Ammon's horn (tissue), 1 donor: Measurements from ENCODE around the gene MCF2L.

ENCODE experiments used
- DNase-seq: peaks from one replicate; pipeline ENCODE4 v3.0.0-alpha.2; 2016; ENCODE audit warnings: low spot score

The MCF2L gene

DNA sequence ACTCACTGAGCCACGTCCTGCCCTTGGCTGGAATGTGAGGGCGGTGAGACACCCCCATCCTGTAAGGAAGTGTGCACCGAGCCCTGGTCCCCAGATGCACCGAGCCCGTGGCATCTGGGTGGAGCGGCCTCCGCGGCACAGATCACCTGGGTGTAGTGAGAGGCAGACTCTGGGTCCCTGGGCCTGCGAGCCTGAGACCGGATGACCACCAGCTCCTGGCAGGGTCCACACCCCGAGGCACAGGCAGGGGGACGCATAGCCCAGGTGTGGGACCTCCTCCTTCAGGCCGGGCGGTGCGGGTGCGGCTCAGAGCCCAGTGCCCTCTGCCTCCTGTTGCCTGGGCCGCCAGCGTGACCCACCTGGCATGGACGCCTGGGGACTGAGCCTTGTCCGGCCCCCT, 12.4 kb downstream of the MCF2L start:
- no peak for DNase-seq

DNA sequence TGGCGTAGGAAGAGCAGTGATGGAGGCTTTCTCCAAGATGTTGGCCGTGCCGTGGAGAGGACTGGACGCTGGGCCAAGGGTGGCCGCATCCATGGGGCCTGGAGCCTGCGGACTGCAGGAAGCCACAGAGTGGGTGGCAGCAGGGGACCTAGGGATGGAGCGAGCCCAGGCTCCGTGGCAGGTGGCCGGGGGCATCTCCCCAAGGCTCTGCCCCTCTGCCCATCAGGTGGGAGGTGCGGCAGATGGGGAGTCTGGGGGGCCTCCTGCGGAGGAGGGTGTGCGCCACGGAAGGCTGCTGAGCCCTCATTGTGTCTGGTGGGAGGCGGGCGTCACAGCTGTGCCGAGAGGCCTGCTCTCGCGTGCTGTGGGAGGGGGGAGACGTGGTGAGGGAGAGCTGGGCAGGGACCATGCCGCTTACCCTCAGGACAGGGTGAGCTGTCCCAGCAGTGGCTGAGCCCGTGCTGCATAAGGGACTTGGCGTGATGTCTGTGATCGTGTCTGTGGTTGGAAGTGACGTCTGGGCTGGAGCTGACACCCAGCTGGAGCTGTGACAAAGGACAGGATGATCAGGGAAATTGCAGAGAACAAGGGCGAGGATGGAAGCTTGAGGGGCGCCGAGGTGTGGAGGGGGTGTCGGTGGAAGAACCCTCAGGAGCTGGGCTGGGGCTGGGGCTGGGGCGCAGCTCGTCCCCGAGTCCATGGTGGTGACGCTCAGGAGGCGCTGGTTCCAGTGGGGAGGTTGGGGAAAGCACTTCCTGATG, 13.4 kb downstream of the MCF2L start:
- DNase-seq = no peak

DNA sequence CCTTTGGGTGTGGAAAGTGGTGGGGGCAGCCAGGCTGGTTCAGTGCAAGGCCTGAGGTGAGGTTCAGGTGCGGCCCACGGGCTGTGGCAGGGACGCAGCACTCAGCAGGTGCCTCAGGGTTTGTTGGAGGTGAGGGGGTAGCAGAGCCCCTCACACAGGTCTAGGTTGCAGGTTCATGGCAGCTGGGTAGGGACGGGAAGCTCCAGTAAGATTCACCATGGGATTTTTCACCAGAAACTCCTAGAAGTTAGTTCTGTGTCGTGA, 14.0 kb downstream of the MCF2L start:
- no peak for DNase-seq

DNA sequence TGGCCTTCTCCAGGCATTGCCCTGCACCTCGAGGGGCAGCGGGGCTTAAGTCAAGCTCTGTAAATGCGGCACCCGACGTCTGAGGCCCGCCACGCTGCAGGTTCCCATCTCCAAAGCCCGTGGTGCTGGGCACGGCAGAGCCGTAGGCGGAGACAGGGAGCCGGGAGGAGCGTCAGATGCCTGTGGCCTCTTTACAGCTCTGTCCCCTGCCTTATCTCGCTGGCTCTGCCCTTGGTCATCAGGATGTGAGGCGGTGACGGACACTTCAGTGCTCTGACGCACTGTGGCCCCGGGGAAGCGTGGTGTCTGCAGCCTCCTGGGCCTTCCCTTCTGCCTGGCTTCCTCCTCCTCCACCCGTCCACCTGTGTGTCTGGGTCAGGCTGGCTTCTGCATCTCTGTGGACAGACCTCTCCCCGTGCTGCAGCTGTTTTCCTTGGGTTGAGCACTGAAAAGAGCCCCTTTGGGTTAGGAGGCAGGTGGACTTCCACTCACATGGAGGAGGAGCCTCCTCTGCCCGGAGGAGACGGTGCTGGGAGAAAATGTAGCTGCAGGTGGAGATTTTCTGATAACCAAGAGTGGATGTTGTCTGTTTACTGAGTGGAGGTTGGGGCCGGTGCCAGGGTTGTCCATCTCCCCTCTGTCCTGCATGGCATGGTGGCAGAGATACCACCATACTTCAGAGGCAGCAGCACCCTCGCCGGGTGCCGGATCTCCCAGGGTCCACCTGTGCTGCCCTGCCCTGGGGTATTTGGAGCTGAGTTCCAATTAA, 14.6 kb downstream of the MCF2L start:
- DNase-seq = no peak

DNA sequence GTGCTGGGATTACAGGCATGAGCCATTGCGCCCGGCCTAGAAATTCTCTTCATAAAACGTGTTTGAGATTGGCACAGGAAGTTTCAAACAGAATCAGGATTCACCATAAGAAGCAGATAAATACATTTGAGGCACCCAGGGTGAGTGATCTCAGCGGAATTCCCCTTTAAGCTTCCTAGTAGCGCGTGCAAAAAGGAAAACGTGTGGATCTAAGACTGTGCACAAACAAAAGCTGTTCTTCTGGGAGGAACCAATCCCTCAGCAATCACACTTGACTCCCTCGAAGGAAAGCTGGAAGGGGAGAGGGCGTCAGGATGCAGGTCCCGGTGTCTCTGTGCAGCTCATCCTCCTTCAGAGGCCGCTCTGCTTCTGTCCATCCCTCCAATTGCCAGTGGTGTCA, 15.5 kb downstream of the MCF2L start:
- no peak for DNase-seq

DNA sequence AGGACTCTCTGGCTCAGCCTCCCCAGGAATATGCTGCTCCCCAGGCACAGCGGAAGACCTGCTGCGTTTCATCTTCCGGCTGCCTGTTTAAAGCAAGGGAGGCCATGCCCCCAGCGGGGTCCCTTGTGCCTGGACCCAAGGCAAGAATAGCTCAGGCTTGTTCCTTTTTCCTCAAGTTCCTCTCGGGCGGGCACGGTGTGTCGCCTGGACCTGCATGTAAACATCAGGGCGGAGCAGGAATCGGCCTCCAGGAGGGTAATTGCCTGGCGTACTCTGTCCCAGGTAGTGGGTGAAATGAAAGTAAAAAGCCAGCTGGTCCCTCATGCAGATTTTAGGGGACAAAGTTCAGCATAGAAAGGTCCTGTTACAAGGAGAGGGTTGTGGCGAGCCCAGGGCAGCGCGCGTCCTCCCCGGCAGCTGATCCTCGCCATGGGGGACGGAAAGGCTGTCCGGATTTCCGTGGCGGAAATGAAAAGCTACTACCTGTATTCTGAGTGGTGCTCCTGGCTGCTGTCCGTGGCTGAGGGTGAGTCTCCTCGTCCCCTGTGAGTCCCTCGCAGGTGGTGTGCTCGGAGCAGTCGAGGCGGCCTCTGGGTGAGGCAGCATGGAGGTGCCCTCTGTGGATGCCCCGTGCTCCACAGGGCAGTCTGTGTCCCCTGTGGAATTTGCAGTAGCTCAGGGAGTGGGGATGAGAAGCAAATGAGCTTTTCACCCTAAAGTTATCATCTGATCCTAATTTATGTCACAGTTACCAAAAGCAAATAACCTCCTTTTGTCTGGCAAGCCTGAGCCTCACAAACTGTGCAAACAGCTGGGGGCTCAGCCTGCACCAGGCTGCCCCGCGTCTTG, 16.2 kb downstream of the MCF2L start:
- DNase-seq = peak; percentile 56

DNA sequence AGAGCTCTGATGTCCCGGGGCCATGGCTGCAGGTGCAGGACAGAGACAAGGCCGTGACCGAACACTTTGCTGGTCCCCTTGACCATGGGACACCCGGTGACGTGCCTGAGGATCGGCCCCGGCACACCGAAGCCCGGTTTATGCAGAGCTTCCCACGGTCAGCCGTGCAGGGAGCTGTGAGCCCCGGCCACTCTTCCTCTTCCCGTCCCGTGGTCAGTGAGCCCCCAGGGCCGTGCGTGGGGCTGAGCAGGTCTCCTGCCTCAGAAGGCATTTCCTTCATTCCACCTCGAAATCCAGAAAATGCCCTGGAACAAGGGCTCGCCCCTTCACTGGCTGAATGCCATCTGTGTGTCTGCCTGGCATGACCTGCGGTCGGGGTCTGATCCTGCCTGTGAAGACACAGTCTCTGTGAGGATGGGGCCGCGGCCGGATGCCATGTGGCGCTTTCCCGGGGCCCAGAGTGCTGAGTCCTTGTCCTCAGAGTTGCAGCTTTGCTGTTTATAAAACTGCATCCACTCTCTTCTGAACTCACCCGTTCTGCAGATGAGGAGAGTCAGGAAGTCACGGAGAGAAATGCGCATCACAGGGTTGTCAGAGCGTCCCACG, 16.9 kb downstream of the MCF2L start:
- DNase-seq = no peak

DNA sequence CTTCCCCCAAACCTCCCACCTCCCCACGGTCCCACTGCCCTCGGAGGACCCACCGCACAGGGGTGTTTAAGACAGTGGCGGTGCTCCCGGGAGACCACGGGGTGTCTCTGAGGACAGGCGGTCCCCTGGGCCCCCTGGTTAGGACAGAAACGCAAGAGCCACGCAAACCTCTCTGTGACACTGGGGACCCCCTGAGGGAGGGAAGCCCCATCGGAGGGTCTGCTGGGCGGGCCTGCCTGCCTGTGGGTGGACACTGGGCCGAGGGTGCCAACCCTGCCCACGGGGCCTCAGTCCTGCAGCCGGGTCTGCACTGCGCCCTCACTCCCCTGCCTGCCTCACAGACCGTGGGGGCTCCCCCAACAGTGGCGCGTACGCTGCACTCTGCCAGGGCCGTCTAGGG, 17.5 kb downstream of the MCF2L start:
- DNase-seq = no peak

DNA sequence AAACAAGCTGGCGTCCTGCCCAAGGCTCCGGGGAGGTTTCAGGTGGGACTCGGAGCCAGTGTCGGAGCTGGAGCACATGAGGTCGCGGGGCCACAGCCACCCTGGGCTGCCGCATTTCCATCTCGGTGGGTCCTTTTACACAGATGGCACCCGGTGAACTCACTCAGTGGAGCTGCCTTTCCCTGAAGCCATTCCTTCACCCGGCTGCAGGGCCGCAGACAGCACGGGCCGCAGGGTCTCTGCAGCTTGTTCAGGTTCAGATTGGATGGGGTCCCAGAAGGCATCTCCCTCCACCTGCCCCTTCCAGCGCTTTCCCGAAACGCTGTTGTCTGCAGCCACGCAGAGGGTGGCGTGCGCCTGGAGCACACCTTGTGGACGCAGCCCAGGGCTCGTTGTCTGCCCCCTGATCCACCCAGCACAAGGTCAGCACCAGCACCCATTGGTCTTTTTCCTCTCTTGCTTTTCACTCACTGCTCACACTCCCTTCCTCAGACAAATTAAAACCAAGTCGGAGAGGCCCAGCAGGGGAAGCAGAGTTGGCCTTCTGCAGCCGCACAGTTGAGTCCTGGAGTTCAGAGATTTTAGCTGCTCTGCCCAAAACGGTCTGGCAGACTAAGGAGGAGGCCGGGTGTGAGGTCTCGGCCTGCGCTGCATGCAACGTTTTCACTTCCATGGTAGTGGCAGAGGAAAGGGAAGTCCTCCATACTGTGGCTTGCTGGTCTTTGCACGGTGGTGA, 18.1 kb downstream of the MCF2L start:
- DNase-seq = peak; percentile 50

DNA sequence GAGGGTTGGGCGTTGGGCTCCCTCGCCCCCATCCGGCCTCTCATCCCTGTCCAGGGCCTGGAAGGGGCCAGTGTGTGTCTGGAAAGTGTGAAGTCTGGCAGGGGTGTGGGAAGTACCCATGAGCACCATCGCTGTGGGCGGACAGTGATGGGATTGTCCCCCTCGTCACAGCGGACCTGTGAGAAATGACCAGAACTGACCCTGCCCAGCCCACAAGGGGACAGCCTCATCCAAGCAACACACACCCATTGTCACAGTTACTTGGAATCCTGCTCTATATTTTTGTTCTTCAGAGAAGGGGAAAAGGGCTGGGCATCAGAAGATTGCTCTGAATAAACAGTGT, 18.6 kb downstream of the MCF2L start:
- no peak for DNase-seq

DNA sequence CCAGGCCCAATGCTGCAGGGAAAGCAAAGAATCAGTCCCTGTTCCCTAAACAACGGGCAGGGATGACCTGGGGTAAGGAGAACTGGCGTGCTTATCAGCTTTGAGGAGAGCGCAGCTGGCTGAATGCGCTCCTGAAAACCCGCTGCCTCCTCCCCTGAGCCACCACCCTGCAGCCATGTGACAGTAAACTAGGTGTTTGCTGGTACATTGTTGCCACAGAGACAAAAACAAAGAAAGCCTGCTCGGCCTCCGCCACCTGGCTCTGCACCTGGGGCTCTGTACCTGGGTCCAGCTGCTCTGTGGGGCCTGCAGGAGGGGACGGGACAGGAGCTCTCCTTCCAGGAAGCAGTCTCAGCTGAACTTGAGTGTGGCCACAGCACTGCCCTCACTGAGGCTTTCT, 21.8 kb downstream of the MCF2L start:
- DNase-seq = no peak

DNA sequence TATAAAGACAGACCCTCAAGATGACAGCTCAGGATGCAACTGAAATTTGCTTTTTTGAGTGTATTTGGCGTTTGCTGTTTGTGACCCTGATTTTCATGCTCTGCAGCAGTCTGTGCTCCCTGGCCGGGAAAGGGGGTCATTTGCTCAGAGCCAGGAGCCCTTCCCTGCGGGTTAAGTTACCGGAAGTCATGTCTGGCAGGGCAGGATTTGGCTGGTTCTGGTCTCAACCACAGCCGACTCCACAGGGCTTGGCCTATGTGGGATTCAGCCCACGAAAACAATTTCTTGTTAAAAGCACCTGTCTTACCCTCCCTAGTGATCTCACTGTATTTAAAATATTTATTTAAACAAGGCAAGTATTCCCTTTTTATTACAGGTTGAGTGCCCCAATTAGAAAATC, 22.6 kb downstream of the MCF2L start:
- no peak for DNase-seq

DNA sequence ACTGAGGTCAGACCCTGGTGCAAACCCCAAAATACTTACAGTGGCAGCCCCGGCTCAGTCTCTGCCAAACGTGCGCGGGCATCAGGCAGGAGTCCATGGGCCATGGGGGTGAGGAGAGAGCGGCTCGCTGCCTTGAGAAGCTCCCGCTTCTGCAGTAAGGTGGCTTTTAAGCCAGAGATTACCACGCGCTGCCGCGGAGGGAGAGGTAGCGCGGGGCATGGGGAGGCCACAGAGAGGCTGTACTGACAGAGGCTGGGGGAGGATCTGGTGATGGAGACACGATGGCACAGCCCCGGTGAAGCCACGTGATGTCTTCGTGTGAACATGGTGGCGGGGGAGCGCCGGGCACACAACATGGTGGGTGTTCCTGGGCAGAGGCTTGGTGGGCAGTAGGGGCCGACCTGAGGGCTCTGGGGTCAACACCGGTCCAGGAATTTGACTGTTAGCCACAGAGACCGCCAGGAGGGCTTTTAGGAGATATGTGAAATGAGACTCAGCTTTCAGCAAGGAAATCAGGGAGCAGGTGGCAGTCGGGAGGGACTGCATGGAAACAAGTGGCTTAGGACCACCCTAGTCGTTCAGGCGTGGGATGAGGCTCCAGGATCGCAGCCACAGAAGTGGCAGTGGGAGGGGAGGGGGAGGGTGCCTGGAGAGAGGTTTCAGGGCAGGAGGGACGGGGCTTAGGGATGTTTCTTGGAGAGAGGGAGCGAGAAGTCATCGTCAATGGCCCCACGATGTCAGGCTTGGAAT, 24.1 kb downstream of the MCF2L start:
- no peak for DNase-seq

DNA sequence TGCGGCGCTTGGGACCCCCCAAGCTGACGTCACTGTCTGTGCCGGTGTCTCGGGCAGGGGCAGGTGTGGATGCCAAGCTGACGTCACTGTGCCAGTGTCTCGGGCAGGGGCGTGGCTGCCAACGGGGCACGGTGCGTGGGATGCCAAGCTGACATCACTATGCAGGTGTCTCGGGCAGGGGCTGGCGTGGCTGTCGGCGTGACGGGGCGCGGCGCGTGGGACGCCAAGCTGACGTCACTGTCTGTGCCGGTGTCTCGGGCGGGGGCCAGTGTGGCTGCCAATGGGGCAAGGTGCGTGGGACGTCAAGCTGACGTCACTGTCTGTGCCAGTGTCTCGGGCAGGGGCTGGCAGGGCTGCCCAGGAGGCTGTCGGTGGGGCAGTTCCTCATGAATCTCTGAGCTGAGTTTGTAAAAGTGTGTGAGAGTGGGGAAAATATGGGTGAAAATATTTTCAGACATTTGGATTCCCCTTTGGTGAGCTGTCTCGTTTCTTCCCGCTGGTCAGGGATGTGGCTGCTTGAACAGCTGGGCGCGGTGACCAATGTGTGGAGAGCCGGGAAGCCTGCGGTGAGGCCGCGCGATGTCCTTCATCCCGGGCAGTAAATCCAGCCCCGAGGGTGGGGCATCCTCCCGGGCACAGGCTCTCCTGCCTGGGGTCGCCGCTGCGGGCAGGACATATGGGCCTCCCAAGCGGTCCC, 25.2 kb downstream of the MCF2L start:
- DNase-seq = no peak

DNA sequence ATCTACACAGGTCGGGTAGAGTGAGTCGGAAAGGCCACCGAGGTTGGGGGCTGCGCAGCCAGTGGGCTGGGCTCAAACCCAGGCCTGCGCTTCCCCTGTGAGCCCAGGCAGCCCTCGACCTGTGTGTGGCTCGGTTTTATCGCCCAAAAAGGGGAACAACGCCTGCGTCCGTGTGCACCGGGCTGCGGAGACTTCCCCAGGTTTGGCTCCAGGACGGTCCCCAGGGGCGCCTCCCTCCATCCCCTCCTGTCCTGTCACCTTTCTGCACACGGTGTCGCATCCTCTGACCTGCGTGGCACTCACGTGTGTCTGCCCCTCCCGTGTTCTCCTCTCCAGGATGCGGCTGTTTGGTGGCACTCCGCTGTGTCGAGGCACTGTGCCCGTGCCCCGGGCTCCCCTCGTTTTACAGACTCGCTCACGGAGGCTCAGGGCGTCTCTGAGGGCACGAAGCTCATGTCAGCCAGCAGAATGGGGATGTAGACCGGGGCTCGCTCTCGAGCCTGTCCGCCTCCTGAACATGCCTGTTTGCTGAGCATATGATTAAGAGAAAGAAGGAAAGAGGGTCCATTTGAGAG, 25.9 kb downstream of the MCF2L start:
- DNase-seq = no peak

DNA sequence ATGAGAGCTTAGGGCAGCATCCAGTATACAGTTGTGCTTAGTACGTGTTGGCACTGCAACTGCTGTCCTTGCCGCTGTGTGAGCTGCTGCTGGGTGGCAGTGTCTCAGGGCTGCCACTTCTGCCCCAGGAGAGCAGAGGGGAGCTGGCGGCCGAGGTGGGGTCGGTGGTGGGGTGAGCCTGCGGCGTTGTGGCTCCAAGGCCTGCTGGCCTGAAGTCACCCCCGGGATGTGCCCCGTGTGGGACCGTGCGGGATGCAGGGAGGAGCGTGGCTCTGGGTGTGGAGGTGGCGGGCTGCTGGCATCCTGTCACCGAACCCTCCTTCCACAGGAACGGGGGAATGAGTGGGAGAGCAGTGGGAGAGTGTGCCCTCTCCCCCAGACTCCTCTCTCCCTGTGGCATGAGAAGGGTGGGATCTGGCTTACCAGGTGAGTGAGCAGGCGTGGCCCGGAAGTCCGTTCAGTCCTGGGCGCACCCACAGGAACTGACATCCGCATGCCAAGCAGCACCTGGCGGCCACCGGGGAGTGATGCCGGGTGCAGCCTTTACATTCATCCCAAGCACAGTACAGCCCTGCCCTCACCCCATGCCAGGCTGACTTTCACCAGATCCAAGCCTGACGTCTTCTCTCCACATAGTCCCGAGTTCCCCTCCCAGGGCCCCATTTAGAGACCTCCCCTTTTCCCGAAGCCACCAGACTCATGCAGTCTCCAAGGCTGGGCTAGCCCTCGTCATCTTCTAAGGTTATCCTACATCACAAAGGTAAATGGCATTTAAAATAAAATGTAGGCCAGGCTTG, 26.6 kb downstream of the MCF2L start:
- no peak for DNase-seq

DNA sequence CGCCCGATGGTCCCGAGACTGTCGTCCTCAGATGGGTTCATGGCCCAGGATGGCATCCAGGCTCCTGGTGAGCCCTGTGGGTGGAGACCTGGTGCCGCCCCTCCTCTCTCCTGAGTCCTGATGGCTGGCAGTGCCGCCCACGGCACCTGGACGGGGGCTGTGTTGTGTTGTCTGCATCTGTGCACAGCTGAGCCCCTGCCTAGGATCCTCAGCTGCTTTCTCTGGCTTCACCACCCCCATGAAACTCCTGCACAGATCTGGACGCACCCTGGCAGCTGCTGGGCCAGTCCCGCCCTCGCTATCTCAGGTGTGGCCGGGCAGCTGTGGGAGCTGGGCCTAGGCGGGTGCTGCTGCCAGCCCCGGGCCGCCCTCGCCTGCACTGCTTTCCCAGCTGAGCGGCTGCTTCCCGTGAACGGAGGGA, 27.7 kb downstream of the MCF2L start:
- no peak for DNase-seq

DNA sequence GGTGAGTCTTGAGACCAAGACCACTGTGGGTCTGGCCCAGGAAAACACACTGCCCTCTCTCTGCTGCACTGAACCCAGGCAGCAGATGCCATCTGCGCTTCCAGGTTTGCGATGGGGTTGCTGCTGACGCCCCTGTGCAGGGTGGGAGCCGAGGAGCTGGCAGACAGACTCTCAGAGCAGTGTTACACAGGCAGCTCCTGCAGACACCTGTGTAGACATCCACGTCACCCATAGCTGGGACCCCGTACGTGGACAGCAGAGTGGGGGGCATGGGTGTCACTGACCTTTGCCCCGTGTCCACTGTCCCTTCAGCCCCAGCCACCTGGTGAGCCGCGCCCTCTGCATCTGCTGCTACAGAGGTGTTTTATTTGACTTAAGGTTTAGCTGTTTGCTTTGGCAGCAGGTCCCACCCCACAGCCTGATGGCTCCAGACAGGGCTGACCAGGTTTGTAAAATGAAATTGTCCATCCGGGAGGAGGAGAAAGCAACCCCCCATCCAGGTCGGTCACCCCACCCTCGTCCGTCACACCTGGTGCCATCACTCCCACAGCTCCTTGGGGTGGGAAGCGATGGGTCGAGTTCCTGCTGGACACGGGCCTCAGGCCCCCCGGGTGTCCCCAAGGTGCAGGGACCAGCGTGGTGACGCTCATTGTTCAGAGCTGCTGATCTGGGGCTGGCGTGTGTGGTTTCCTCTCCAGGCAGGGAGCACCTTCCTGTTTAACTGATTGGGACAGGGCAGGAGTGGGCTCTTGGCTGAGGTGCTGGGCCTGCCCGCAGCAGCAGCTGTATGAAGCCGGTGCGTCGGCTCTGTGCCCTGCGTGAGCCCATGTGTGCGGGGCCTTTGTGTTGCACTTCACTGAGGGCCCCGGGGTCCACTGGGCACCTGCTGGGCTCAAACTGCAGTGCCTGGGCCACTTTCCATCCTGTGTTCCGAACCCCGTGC, 28.4 kb downstream of the MCF2L start:
- DNase-seq = no peak
